ENCODE results near the gene EFNA3.

Gene EFNA3

DNA sequence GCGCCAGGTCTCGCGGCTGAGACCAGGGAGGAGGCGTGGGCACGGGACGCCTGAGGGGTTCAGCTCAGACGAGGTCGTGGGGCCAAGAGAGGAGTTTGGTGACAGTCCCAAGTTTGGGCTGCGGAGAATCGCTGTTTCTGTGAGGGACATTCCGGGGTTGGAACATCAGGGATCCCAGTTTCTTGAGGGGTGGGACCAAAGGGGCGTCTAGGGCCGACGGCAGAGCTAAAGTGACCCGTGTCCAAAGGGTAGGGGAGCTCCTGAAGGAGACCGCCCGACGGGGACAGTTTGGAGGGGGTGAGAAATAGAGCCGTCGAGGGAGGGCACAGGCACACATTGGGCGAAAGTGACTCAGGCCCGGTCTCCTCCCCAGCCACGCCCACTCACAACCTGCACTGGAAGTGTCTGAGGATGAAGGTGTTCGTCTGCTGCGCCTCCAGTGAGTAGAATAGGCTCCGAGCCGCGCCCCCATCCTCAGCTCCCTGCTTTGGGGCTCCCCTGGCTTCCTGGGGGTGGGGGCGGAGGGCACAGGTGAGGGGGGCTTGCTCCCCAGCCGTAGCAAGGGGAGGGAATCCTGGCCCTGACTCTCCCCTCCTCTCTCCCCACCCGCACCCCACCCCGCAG lies 7.0 kb downstream of the EFNA3 start:
- DNase-seq, result no peak

DNA sequence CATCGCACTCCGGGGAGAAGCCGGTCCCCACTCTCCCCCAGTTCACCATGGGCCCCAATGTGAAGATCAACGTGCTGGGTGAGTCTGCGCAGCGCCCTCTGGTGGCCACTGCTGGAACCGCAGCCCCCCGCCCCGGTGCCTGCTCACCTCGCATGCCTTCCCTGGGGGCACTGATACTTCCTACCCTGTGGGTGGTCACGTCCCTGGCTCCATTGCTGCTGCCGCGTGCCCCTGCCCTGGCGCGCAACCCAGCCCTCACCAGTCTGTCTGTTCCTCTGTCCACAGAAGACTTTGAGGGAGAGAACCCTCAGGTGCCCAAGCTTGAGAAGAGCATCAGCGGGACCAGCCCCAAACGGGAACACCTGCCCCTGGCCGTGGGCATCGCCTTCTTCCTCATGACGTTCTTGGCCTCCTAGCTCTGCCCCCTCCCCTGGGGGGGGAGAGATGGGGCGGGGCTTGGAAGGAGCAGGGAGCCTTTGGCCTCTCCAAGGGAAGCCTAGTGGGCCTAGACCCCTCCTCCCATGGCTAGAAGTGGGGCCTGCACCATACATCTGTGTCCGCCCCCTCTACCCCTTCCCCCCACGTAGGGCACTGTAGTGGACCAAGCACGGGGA lies 7.6 kb downstream of the EFNA3 start:
- DNase-seq, result peak; percentile 43

DNA sequence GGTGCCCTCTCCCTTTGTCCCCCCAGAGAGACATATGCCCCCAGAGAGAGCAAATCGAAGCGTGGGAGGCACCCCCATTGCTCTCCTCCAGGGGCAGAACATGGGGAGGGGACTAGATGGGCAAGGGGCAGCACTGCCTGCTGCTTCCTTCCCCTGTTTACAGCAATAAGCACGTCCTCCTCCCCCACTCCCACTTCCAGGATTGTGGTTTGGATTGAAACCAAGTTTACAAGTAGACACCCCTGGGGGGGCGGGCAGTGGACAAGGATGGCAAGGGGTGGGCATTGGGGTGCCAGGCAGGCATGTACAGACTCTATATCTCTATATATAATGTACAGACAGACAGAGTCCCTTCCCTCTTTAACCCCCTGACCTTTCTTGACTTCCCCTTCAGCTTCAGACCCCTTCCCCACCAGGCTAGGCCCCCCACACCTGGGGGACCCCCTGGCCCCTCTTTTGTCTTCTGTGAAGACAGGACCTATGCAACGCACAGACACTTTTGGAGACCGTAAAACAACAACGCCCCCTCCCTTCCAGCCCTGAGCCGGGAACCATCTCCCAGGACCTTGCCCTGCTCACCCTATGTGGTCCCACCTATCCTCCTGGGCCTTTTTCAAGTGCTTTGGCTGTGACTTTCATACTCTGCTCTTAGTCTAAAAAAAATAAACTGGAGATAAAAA lies 8.4 kb downstream of the EFNA3 start:
- no peak for DNase-seq

GRCh38 chr1:155091071-155092051 lies 12.7 kb downstream of the EFNA3 start:
- peak; percentile 85 for DNase-seq

- no peak for DNase-seq
Observed at GRCh38 chr1:155092131-155092530, 13.5 kb downstream of the EFNA3 start.

DNA sequence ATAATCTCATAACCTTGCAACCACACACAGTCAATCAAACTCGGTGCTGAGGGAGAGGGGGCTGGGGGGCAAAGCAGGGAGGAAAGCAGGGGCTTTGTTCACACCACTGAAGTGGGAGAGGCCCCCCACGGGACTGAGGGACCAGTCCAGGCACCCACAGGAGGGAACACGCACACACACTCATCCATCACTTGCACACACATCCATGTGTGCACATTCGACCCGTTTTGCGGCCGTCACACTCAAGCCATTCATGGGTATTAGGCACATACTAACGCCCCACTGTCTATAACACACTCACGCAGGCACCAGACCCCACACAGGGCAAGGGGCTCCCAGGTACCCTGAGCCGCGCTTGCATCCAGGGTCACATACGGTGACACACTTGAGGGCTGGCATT lies 14.0 kb downstream of the EFNA3 start:
- no peak for DNase-seq

DNA sequence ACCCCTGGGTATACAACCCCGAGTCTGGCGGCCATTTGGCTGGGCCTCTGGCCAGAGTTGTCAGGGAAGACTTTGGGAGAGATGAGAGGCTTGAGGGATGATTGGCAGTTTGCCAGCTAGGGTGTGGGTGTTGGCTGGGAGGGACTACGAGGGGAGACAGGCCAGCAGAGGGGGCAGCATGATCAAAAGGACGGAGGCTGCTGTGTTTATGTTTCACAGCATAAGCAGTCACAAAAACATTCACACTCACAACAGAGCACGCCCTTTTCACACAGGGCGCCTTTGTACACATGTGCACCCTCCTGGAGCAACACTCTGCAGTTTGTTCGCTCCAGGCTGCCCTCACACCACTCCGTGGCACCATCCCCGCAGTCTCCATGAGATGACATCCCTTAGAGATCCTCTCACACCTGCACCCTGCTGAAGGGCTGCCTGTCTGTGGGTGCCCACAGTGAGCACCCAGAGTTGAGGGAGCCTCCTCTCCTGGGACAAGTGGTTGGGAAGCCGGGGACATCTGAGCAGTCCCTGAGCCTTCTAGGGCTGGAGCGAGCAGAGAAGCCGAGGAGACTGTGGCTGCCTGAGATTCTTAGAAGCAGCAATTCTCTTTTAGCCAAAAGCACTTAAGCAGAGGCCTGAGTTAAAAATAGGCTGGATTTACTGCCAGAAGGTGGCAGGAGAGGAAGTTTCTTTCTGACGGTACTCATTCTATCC lies 15.4 kb downstream of the EFNA3 start:
- DNase-seq, result peak; percentile 64

GRCh38 chr1:155094622-155094948 lies 15.9 kb downstream of the EFNA3 start:
- no peak for DNase-seq

GRCh38 chr1:155099331-155099730 lies 20.7 kb downstream of the EFNA3 start:
- no peak for DNase-seq

DNA sequence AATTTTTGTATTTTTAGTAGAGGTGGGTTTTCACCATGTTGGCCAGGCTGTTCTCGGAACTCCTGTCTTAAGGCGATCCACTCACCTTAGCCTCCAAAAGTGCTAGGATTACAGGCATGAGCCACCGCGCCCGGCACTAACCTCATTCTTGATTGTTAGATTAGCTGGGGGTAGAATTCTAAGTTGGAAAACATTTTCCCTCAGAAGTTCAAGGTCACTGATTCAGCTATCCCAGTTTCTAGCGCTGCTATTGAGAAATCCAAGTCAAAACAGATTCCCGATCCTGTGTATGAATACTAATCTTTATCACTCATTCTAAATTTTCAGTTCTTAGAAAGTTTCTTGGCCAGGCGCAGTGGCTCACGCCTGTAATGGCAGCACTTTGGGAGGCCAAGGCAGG lies 24.7 kb downstream of the EFNA3 start:
- no peak for DNase-seq

DNA sequence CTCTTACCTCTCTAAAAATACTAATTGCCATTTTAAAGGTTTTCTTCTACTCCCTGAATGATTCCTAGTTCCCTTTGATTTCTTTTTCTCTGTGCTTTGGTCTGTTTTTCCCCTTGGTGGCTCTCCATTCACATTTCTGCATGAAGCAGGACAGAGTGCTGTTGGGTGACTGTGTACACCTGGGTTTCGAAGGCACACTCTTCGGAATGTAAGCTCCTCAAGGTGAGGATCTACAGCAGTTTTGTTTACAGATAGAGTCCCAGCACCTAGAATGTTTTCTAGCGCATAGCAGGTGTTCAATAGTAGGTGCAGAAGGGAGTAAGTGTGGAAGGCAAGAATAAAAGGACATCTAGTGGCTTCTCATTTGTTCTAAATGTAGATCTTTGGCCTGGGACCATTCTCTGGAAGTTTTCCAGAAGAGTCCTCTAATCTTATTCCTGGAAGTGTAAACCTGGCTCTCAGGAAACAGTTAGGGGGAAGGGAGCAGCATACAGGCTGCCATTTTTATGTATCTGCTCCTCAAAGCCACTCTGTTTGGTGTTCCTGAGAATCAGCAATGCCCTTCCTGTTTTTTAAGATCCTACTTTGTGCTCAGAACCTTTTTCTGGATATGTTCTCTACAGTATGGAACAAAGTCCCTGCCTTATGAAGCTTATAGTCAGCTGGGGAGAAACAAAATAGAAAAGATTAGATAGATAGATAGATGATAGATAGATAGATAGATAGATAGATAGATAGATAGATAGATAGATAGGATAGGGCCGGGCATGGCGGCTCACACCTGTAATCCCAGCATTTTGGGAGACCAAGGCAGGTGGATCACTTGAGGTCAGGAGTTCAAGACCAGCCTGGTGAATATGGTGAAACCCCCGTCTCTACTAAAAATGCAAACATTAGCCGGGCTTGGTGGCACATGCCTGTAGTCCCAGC lies 26.2 kb downstream of the EFNA3 start:
- no peak for DNase-seq

DNA sequence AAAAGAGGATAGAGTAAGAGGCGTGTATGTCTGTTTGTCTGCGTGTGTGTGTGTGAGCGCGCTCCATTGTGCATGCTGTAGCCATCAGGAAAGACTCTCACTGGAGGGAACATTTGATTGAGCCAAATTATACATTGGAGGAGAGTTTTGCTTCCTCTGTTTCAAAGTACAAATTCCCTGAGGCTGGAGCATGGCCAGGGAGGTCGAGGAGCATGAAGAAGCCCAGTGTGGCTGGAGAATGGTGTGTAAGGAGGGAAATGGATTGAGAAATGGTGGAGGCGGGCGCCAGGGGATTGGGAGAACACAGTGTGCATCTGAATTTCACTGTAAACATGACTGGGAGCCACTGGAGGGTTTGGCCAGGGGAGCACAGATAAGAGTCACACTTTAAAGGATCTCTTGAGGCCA lies 27.0 kb downstream of the EFNA3 start:
- no peak for DNase-seq

GRCh38 chr1:155106862-155107261 lies 28.2 kb downstream of the EFNA3 start:
- no peak for DNase-seq

- DNase-seq, result no peak
Observed at GRCh38 chr1:155107309-155108264, 28.9 kb downstream of the EFNA3 start.

GRCh38 chr1:155108296-155108695 lies 29.7 kb downstream of the EFNA3 start:
- DNase-seq, result no peak

GRCh38 chr1:155110381-155110780 lies 31.7 kb downstream of the EFNA3 start:
- no peak for DNase-seq

GRCh38 chr1:155110826-155111225 lies 32.2 kb downstream of the EFNA3 start:
- DNase-seq, result no peak

GRCh38 chr1:155113450-155113980 lies 34.9 kb downstream of the EFNA3 start:
- DNase-seq, result peak; percentile 51

GRCh38 chr1:155116113-155116764 lies 37.6 kb downstream of the EFNA3 start:
- DNase-seq, result no peak

DNA sequence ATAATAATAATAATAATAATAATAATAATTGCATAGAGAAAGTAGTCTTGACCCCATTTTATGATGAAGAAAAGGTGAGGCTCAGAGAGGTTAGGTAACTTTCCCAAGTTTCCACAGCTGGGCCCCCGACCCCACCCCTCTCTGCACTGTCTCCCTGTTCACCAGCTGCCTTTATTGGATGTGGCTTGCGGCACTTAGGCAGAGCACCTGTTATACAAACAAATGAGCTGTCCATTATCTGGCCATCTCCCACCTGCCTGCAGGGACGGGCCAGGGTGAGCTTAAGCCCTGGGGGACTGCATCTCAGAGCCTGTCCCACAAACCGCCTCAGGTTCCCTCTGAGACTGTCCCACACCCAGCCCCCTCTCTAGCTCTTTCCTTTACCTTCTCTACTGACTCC lies 39.0 kb downstream of the EFNA3 start:
- DNase-seq, result no peak

Data from NCI-H1694 treated with DMSO at 0.1 percent for 48 hours (cell line).